HUES48 (cell line): ENCODE data around the gene CSGALNACT2.

ENCODE experiments used
- H3K27ac ChIP-seq: one replicate; pipeline ENCODE4 v1.7.0; 2013; ENCODE audit warnings: low read depth, low read length, inconsistent platforms
- H3K27me3 ChIP-seq: 2 replicates; pipeline ENCODE4 v1.6.1; 2013; ENCODE audit warnings: mild to moderate bottlenecking, low read length; ENCODE audit not compliant: control insufficient read depth, insufficient read depth
- H3K36me3 ChIP-seq: 2 replicates; pipeline ENCODE4 v1.6.1; 2013; ENCODE audit warnings: low read length; ENCODE audit not compliant: control insufficient read depth, insufficient read depth
- H3K4me1 ChIP-seq: 2 replicates; pipeline ENCODE4 v1.6.1; 2013; ENCODE audit warnings: mild to moderate bottlenecking, low read length; ENCODE audit not compliant: control insufficient read depth, insufficient read depth
- H3K4me3 ChIP-seq: 2 replicates; pipeline ENCODE4 v1.5.1; 2013; ENCODE audit warnings: mild to moderate bottlenecking, low read depth, low read length
- H3K9ac ChIP-seq: 2 replicates; pipeline ENCODE4 v1.6.1; 2013; ENCODE audit warnings: mild to moderate bottlenecking, low read depth, low read length, moderate library complexity
- H3K9me3 ChIP-seq: 2 replicates; pipeline ENCODE4 v1.6.1; 2013; ENCODE audit warnings: low read length; ENCODE audit not compliant: control insufficient read depth, insufficient read depth

Gene CSGALNACT2

GRCh38 chr10:43119416-43120115 is 18.7 kb upstream of the CSGALNACT2 start:
- H3K27ac ChIP-seq: no peak overlapping the region
- H3K9me3 ChIP-seq: no peaks in the 10 kb centered on the region
- 0 out of 2 replicates have a peak, but pooled peaks cover under 1% of the 10 kb centered on the region for H3K36me3 ChIP-seq
- no peak overlapping the region for H3K9ac ChIP-seq
- no peaks in the 10 kb centered on the region for H3K27me3 ChIP-seq
- no peaks in the 10 kb centered on the region for H3K4me1 ChIP-seq
- no peak overlapping the region for H3K4me3 ChIP-seq

DNA sequence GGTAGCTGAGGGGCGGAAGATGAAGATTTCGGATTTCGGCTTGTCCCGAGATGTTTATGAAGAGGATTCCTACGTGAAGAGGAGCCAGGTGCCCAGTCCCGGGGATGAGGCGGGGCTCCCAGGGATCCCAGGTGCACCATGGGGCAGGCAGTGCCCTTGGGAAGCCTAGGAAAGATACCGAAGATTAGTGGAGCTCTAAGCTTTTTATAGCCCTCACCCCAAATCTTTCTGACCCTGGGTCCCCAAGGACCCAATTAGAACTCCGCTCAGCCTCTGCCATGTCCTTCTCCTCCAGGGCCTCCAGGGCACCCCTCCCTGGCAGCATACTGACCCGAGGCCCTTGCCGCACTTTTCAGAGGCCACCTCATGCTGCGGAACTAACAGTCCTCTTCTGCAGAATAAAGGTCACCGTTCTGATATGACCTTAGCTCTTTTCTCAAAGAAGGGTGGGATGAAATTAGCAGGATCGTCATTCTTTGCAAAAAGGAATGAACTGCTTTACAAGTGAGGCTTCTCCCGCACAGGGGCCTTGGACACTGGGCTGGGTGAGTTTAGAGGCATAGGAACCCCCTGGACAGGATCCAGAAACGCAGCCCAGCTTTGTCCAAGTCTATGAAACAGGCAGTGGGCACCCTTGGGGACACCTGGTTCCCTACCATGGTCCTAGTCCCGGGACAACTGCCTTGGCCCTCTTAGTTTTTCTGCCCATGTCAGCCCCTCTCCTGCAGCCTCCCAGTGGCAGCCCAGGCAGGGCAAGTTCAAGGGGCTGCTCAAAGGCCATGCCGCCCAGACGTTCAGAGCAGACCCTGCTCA is 17.9 kb upstream of the CSGALNACT2 start:
- H3K4me1 ChIP-seq: no peaks in the 10 kb centered on the region

GRCh38 chr10:43120929-43121314 is 17.3 kb upstream of the CSGALNACT2 start:
- H3K4me3 ChIP-seq: no peak overlapping the region
- no peaks in the 10 kb centered on the region for H3K4me1 ChIP-seq
- no peaks in the 10 kb centered on the region for H3K9me3 ChIP-seq
- H3K9ac ChIP-seq: no peak overlapping the region
- no peak overlapping the region for H3K27ac ChIP-seq
- no peaks in the 10 kb centered on the region for H3K27me3 ChIP-seq
- H3K36me3 ChIP-seq: peaks cover 3% of the 10 kb centered on the region; the same call in 1 of the 2 replicates

More for the DNA sequence above, 17.9 kb upstream of the CSGALNACT2 start:
- Histone ChIP-seq H3K9ac (no peak overlapping the region), H3K4me3 (no peak overlapping the region), H3K27me3 (no peaks in the 10 kb centered on the region), H3K36me3 (peaks cover 3% of the 10 kb centered on the region; the same call in 1 of the 2 replicates), H3K27ac (no peak overlapping the region), H3K9me3 (no peaks in the 10 kb centered on the region)

GRCh38 chr10:43121444-43121843 is 16.8 kb upstream of the CSGALNACT2 start:
- H3K27ac ChIP-seq: no peak overlapping the region

GRCh38 chr10:43122096-43122495 is 16.1 kb upstream of the CSGALNACT2 start:
- H3K27me3 ChIP-seq: no peaks in the 10 kb centered on the region
- H3K36me3 ChIP-seq: peaks cover 3% of the 10 kb centered on the region; the same call in 1 of the 2 replicates
- H3K4me1 ChIP-seq: no peaks in the 10 kb centered on the region
- no peak overlapping the region for H3K9ac ChIP-seq
- no peak overlapping the region for H3K27ac ChIP-seq
- no peak overlapping the region for H3K4me3 ChIP-seq
- no peaks in the 10 kb centered on the region for H3K9me3 ChIP-seq

More at GRCh38 chr10:43121444-43121843, 16.8 kb upstream of the CSGALNACT2 start:
- Histone ChIP-seq H3K9me3 (no peaks in the 10 kb centered on the region), H3K27me3 (no peaks in the 10 kb centered on the region), H3K4me3 (no peak overlapping the region), H3K36me3 (peaks cover 3% of the 10 kb centered on the region; the same call in 1 of the 2 replicates), H3K4me1 (no peaks in the 10 kb centered on the region), H3K9ac (no peak overlapping the region)

GRCh38 chr10:43122826-43123225 is 15.4 kb upstream of the CSGALNACT2 start:
- Histone ChIP-seq H3K4me1 (no peaks in the 10 kb centered on the region), H3K4me3 (no peak overlapping the region), H3K27me3 (no peaks in the 10 kb centered on the region), H3K27ac (no peak overlapping the region), H3K9me3 (no peaks in the 10 kb centered on the region), H3K9ac (no peak overlapping the region), H3K36me3 (peaks cover 3% of the 10 kb centered on the region; the same call in 1 of the 2 replicates)

DNA sequence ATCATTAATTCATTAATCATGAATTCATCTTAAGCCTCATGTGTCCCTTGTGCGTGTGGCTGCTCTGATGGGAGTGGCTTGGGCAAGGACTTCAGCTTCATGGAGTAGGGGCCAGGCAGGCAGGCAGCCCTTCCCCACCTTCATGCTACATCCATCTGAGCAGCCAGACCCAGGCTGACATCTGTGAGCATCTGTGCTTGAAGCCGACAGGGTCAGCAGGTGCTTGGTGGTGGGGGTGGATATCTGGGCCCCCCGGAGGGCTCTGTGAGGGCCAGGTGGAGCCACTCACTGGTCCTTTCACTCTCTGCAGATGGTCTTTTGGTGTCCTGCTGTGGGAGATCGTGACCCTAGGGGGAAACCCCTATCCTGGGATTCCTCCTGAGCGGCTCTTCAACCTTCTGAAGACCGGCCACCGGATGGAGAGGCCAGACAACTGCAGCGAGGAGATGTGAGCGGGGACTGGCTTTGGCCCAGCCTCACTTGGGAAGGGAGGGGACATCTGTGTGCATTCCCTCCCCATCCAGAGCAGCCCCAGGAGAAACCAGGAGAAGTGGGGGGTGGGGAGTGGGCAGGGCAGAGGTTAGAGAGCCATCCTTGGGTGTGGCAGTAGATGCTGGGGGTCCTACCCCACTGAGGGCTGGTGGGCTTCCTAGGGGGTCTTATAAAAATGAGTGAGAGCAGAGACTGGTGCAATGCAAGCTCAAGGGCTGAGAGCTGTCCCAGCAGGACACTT is 14.7 kb upstream of the CSGALNACT2 start:
- no peaks in the 10 kb centered on the region for H3K4me1 ChIP-seq
- no peaks in the 10 kb centered on the region for H3K9me3 ChIP-seq
- H3K9ac ChIP-seq: no peak overlapping the region
- H3K4me3 ChIP-seq: no peak overlapping the region
- H3K27ac ChIP-seq: no peak overlapping the region
- peaks cover 3% of the 10 kb centered on the region; the same call in 1 of the 2 replicates for H3K36me3 ChIP-seq
- H3K27me3 ChIP-seq: no peaks in the 10 kb centered on the region

DNA sequence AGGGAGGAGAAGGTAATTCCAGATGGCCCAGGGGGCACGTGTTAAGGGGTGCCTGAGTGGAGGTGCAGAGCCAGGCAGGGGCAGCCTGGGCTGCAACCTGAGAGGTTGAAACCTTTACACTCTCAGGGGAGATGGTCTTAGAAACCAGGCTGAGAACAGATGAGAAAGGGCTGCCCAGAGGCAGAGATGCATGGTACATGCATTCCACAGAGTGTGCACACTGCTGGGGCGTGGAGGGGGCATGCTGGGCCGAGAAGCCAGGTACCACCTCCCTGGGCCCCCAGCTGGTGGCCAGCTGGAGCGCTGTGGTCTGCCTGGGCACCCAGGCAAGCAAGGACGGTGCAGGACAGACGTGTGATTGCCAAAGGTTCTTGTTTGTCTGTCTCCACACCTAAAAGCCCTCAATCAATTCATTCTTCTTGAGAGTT is 14.1 kb upstream of the CSGALNACT2 start:
- no peak overlapping the region for H3K4me3 ChIP-seq
- no peaks in the 10 kb centered on the region for H3K27me3 ChIP-seq
- no peaks in the 10 kb centered on the region for H3K9me3 ChIP-seq
- no peaks in the 10 kb centered on the region for H3K4me1 ChIP-seq
- H3K27ac ChIP-seq: no peak overlapping the region
- peaks cover 3% of the 10 kb centered on the region; the same call in 1 of the 2 replicates for H3K36me3 ChIP-seq
- no peak overlapping the region for H3K9ac ChIP-seq

DNA sequence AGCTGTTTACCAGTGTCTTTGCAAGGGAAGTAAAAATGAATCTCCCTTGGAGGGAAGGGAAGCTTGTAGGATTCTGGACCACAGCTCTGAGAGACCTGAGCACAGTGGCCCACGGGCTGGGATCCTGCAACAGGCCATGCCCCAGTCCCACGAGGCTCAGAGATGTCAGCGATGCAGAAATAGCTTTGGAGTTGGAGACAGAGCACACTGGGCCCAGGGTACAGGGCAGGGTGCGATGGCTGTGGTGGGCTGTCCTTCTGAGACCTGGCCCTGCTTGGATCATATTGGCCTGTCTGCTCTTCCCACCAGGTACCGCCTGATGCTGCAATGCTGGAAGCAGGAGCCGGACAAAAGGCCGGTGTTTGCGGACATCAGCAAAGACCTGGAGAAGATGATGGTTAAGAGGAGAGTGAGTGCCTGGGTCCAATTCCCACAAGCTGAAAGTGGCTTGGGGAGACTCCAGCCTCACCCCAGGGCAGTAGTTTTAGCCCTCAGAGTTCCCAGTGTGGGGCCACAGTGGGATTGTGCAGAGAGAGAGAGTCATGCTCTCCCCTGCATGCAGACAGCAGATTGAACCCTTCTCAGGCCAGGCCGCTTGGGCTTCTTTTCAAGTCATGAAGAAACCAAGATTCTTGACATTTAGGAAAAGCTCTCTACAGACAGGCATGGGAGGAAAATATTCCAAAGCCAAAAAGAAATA is 13.5 kb upstream of the CSGALNACT2 start:
- no peak overlapping the region for H3K27ac ChIP-seq
- H3K27me3 ChIP-seq: no peaks in the 10 kb centered on the region
- H3K4me1 ChIP-seq: no peaks in the 10 kb centered on the region
- H3K4me3 ChIP-seq: no peak overlapping the region
- no peaks in the 10 kb centered on the region for H3K9me3 ChIP-seq
- no peak overlapping the region for H3K9ac ChIP-seq
- H3K36me3 ChIP-seq: peaks cover 3% of the 10 kb centered on the region; the same call in 1 of the 2 replicates

DNA sequence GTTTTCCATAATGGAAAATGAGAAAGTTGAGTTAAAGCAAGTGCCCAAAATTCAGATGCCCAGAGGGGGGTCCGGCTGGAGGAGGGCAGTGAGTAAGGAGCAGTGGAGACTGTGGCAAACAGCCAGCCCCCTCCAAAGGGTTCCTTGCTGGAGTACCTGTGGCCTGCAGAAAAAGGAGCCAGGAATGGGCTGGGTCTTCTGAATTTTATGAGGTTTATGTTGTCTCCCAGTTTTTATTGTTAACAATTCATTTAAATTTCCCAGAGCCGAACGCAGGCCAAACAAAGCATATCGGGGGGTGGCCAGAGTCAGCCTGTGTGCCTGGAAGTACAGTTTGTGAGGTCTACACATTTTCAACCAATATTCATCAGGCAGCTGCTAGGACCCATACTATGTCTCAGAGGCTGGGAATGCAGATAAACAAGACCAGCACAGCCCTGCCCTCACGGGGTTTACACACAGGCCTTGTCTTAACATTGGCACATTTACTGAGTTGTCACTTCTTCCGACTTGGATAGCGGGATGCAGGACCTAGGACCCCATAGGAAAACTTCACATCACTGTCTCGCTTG is 12.9 kb upstream of the CSGALNACT2 start:
- Histone ChIP-seq H3K4me1 (no peaks in the 10 kb centered on the region), H3K36me3 (peaks cover 3% of the 10 kb centered on the region; the same call in 1 of the 2 replicates), H3K9me3 (no peaks in the 10 kb centered on the region), H3K27ac (no peak overlapping the region), H3K9ac (no peak overlapping the region), H3K27me3 (no peaks in the 10 kb centered on the region), H3K4me3 (no peak overlapping the region)
